Pancreas (tissue), 10 donors: ENCODE results near the gene ADH1A. TPM values are rescaled to one million over a fixed set of nuclear protein-coding genes. Genes with fewer than 3 reads are reported as not detected.

Experiments
- ATAC-seq, 4 donors: fragments of 200-7000 bp; cut with Tn5 transposase; one replicate each; pipeline versions ENCODE4 v1.8.0 to v1.9.1; 2020; ENCODE audit warnings: mild to moderate bottlenecking in 4 of 4, moderate library complexity in 4 of 4
- DNase-seq, 6 donors: peaks; one replicate each; pipeline ENCODE4 v3.0.0-alpha.2; 2020
- FAIRE-seq: peaks from 2 replicates; lab custom pipeline; 2012; peaks lifted over from hg19 to GRCh38; lab: Jason Lieb, UNC
- H3K27ac ChIP-seq, 4 donors: fragments of 200-600 bp; sonication (generic); 1 replicate in 3 of 4; 2 replicates in 1 of 4; pipeline versions ENCODE4 v1.5.0 to v1.8.0; 2020
- H3K27me3 ChIP-seq, 4 donors: fragments of 200-600 bp; one replicate each; pipeline ENCODE4 v1.8.0; 2021
- H3K36me3 ChIP-seq, 3 donors: fragments of 200-600 bp; sonication (generic) in 1 of 3; one replicate each; pipeline versions ENCODE4 v1.5.0 to v1.8.0; 2020 to 2021
- H3K4me1 ChIP-seq, 3 donors: fragments of 200-600 bp; one replicate each; pipeline ENCODE4 v1.8.0; 2021
- H3K4me3 ChIP-seq, 4 donors: fragments of 200-600 bp; sonication (generic) in 2 of 4; one replicate each; pipeline versions ENCODE4 v1.5.0 to v1.8.0; 2020 to 2021
- H3K9me3 ChIP-seq, 4 donors: fragments of 200-600 bp; one replicate each; pipeline ENCODE4 v1.8.0; 2021
- CTCF ChIP-seq, 4 donors: fragments of 200-600 bp; sonication (generic) in 3 of 4; IDR thresholded peaks; one replicate each; pipeline versions ENCODE4 v1.5.0 to v1.8.0; 2021; ENCODE audit warnings: antibody characterized with exemption in 4 of 4
- WGBS, 2 donors: extraction: QIAGEN DNeasy Blood & Tissue Kit; methylation state at CpG; one replicate each; pipeline ENCODE4 v1.1.7; 2013; 5-methylcytosine and 5-hydroxymethylcytosine counted together
- intact Hi-C, 3 donors: fragments of 100-400 bp; cut with DNase I; formaldehyde crosslinking; loops; one replicate each; pipeline versions ENCODE4 v1.11.1 to v1.14.2; 2022
- polyA plus RNA-seq, 2 donors: library from polyadenylated mRNA; stranded (reverse); fragments of 200-250 nt; gene quantifications; one replicate each; pipeline ENCODE4 v1.2.3, GENCODE V29; 2013
- total RNA-seq, 6 donors: library from RNA; stranded (reverse); fragmentation: NEBNext Ultra II Directional in 4 of 6; extraction: Animal tissue kit (Norgen Biotek cat#: 25700) in 4 of 6; gene quantifications; one replicate each; pipeline versions ENCODE4 v1.2.1 to v1.2.4, GENCODE V29; 2021 to 2023
- donor health status: healthy with polysubstance abuse.
- donor health status: DM: no; HTN: no; CAD: no; lungs with moderate emphysema.
- donor health status: DM: no; HTN: no; CAD: no.
- donor health status: control.
- donor health status: control.
- donor health status: Bipolar disorder and iron deficiency.
- donor health status: DM: yes; HTN: yes; CAD: no.
- donor health status: DM: no; HTN: no; CAD: no.
- donor health status: DM: no; HTN: no; CAD: no.
- donor health status: DM: yes; HTN: yes; CAD: no.

ADH1A gene
- total and polyA plus RNA-seq, 8 donors: 0.19 to 2.1 (median 0.64) TPM

GRCh38 chr4:99310389-99310788 is 19.6 kb upstream of the ADH1A start:
- Histone ChIP-seq H3K27me3 (no peaks in the 10 kb centered on the region), H3K4me3 (no peak overlapping the region), H3K27ac (no peak overlapping the region), H3K9me3 (no peaks in the 10 kb centered on the region), H3K36me3 (no peaks in the 10 kb centered on the region), H3K4me1 (no peaks in the 10 kb centered on the region)
- no peak for FAIRE-seq
- no peak for TF ChIP-seq CTCF (IDR thresholded peaks at IDR 0.05)
- intact Hi-C loops: no loop called here
- 81 to 90% methylated on average over 2 of the region's 2 CpGs for WGBS, 2 donors
- DNase-seq: no peak
- no peak for ATAC-seq

GRCh38 chr4:99305638-99306400 is 15.0 kb upstream of the ADH1A start:
- Histone ChIP-seq H3K9me3 (no peaks in the 10 kb centered on the region), H3K4me3 (no peak overlapping the region), H3K27me3 (no peaks in the 10 kb centered on the region), H3K27ac (no peak overlapping the region), H3K36me3 (no peaks in the 10 kb centered on the region), H3K4me1 (peaks cover 0 to under 1% (median 0%) of the 10 kb centered on the region in 3 donors)
- DNase-seq (no peak), ATAC-seq (no peak), FAIRE-seq (no peak)
- TF ChIP-seq CTCF (IDR thresholded peaks at IDR 0.05): no peak
- 92 to 95% methylated on average over 11 of the region's 11 CpGs for WGBS, 2 donors
- intact Hi-C loops: no loop called here

- Histone ChIP-seq H3K4me3 (no peak overlapping the region), H3K9me3 (no peaks in the 10 kb centered on the region), H3K4me1 (peaks cover 0 to 4% (median 0%) of the 10 kb centered on the region in 3 donors), H3K27ac (no peak overlapping the region), H3K27me3 (no peaks in the 10 kb centered on the region), H3K36me3 (no peaks in the 10 kb centered on the region)
- no peak for TF ChIP-seq CTCF (IDR thresholded peaks at IDR 0.05)
- no peak for ATAC-seq
- no peak for DNase-seq
- intact Hi-C loops: no loop called here
- 85 to 86% methylated on average over 7 of the region's 7 CpGs for WGBS, 2 donors
- no peak for FAIRE-seq
Observed at GRCh38 chr4:99301376-99302164, 10.8 kb upstream of the ADH1A start.

GRCh38 chr4:99300934-99301333 is 10.1 kb upstream of the ADH1A start:
- Histone ChIP-seq H3K27ac (no peak overlapping the region), H3K36me3 (no peaks in the 10 kb centered on the region), H3K27me3 (no peaks in the 10 kb centered on the region), H3K9me3 (no peaks in the 10 kb centered on the region), H3K4me3 (no peak overlapping the region), H3K4me1 (peaks cover 0 to 4% (median 0%) of the 10 kb centered on the region in 3 donors)
- ATAC-seq: peak; percentile 61 to 82 (median 74)
- peak; percentile 57 to 77 (median 66) for DNase-seq
- WGBS, 2 donors: 16 to 20% methylated on average over 4 of the region's 4 CpGs
- intact Hi-C loops: no loop called here
- no peak for TF ChIP-seq CTCF (IDR thresholded peaks at IDR 0.05)
- FAIRE-seq: peak; percentile 94
